K562 (cell line): ENCODE measurements around the gene FTSJ3. TPM values are rescaled to one million over a fixed set of nuclear protein-coding genes. Genes with fewer than 3 reads are reported as not detected.

ENCODE experiments used
- AFF1 ChIP-seq, 2 experiments: fragments of 450-650 bp; IDR thresholded peaks; 2 replicates each; pipeline ENCODE4 v1.6.1; 2018; ENCODE audit warnings: mild to moderate bottlenecking in 2 of 2, low read depth in 1 of 2; ENCODE audit not compliant: partially characterized antibody in 2 of 2
- ARNT ChIP-seq, 2 experiments: fragments of 450-650 bp; IDR thresholded peaks; 2 replicates each; pipeline ENCODE4 v1.6.1; 2016; ENCODE audit warnings: mild to moderate bottlenecking in 1 of 2
- CBFA2T3 ChIP-seq: fragments of 450-650 bp; IDR thresholded peaks from 2 replicates; pipeline ENCODE4 v1.6.1; 2017
- ELF4 ChIP-seq: fragments of 450-650 bp; formaldehyde crosslinking; IDR thresholded peaks from 2 replicates; pipeline ENCODE4 v1.4.0; 2022; ENCODE audit warnings: missing genetic modification characterization
- FOSL1 ChIP-seq: fragments of 200-800 bp; sonication (Bioruptor generic); conservative IDR thresholded peaks from 2 replicates; pipeline ENCODE4 v1.6.1; 2016; ENCODE audit warnings: missing genetic modification characterization, missing compliant biosample characterization
- HDAC2 ChIP-seq: fragments of 450-650 bp; IDR thresholded peaks from 2 replicates; pipeline ENCODE4 v1.6.1; 2016; ENCODE audit warnings: mild to moderate bottlenecking
- HES1 ChIP-seq: fragments of 450-650 bp; IDR thresholded peaks from 2 replicates; pipeline ENCODE4 v1.6.1; 2016; ENCODE audit warnings: low read depth, mild to moderate bottlenecking, moderate library complexity
- RBM17 ChIP-seq: fragments of 200-400 bp; formaldehyde crosslinking; IDR thresholded peaks from 2 replicates; pipeline ENCODE4 v1.6.1; 2017; ENCODE audit warnings: low read depth, mild to moderate bottlenecking, low read length, borderline replicate concordance
- SMAD3 ChIP-seq: fragments of 450-650 bp; formaldehyde crosslinking; conservative IDR thresholded peaks from 2 replicates; pipeline ENCODE4 v1.4.0; 2020; ENCODE audit warnings: mild to moderate bottlenecking
- ZBTB40 ChIP-seq, 2 experiments: fragments of 450-650 bp in 1 of 2; sonication (generic) in 1 of 2; formaldehyde crosslinking in 1 of 2; IDR thresholded peaks; 2 replicates each; pipeline versions ENCODE4 v1.7.1 to v1.9.0; 2016 to 2022; ENCODE audit warnings: inconsistent platforms in 1 of 2, mild to moderate bottlenecking in 1 of 2, missing genetic modification reagents in 1 of 2
- ZBTB9 ChIP-seq: fragments of 450-650 bp; formaldehyde crosslinking; IDR thresholded peaks from 2 replicates; pipeline ENCODE4 v1.4.0; 2020; ENCODE audit warnings: mild to moderate bottlenecking, moderate library complexity
- polyA plus RNA-seq, 8 experiments: library from polyadenylated mRNA; depleted of rRNA in 4 of 8; stranded (reverse) in 5 of 8; unstranded in 3 of 8; fragments of >200 nt; fragmentation: Nextera tagmentation in 2 of 8; fragmentation: Illumina TruSeq in 1 of 8; extraction: Ambion mirVana in 2 of 8; extraction: Trizol in 1 of 8; gene quantifications; 2 replicates each; pipeline versions ENCODE4 v1.2.1 to v1.2.3, GENCODE V29; 2011 to 2014; ENCODE audit warnings: inconsistent platforms in 1 of 8, missing spikeins in 1 of 8
- total RNA-seq, 7 experiments: library from RNA; depleted of rRNA in 6 of 7; stranded (reverse); fragments of >200 nt in 6 of 7; fragmentation: Illumina TruSeq in 2 of 7; extraction: Trizol in 2 of 7; gene quantifications; 2 replicates each; pipeline versions ENCODE4 v1.2.1 to v1.2.3, GENCODE V29; 2011 to 2021; ENCODE audit warnings: low replicate concordance in 1 of 7

The FTSJ3 gene
- total and polyA plus RNA-seq, 9 of the 15 experiments (the other 6 are each of a cell fraction or from before 2014, with no cell fraction given) = 18.0 to 65.6 (median 52.4) TPM

- TF ChIP-seq ZBTB9 (CRISPR knock-in tag) = peak; percentile 73; the same call in 1 of the 2 replicates
- peak; percentile 67; the same call in 1 of the 2 replicates for TF ChIP-seq FOSL1
- TF ChIP-seq CBFA2T3 = no peak
- TF ChIP-seq HES1 = peak; percentile 45; the same call in 1 of the 2 replicates
- peak; percentile 99 for TF ChIP-seq ZBTB40 (IDR thresholded peaks at IDR 0.05)
- no peak for TF ChIP-seq ZBTB40 (CRISPR knock-in tag; IDR thresholded peaks at IDR 0.05)
- TF ChIP-seq HDAC2 = peak; percentile 50; the same call in 1 of the 2 replicates
- no peak for TF ChIP-seq RBM17
- 0 out of 2 replicates have a peak, but pooled peaks have one; percentile 10 for TF ChIP-seq ELF4 (CRISPR knock-in tag)
- peak in 1 of 2 experiments; percentile 45 for TF ChIP-seq AFF1 (IDR thresholded peaks at IDR 0.05; ENCODE audit: low read depth in 1 of 2, partially characterized antibody in 2 of 2)
- TF ChIP-seq ARNT (IDR thresholded peaks at IDR 0.05) = no peak; a peak in 1 of 4 replicates
- 0 out of 2 replicates have a peak, but pooled peaks have one; percentile 40 for TF ChIP-seq SMAD3 (CRISPR knock-in tag)
These were observed at the start of gene FTSJ3, which contains the start of gene PSMC5 (continued) for GRCh38 chr17:63827002-63827800.
